Esophagus squamous epithelium (tissue), 4 donors: ENCODE results near the gene KCTD11.

ENCODE experiments used
- POLR2A ChIP-seq, 4 donors: fragments of 450-650 bp; IDR thresholded peaks; one replicate each; pipeline ENCODE4 v1.6.1; 2017; ENCODE audit warnings: antibody characterized with exemption in 4 of 4, mild to moderate bottlenecking in 4 of 4, moderate library complexity in 3 of 4
- TF ChIP-seq, protein P1 (sequence below), 6 experiments: fragments of 450-650 bp in 4 of 6; fragments of 200-600 bp in 2 of 6; sonication (generic) in 2 of 6; IDR thresholded peaks; one replicate each; pipeline ENCODE4 v1.5.1; 2016 to 2019; ENCODE audit warnings: antibody characterized with exemption in 6 of 6, mild to moderate bottlenecking in 4 of 6, moderate library complexity in 4 of 6

DNA sequence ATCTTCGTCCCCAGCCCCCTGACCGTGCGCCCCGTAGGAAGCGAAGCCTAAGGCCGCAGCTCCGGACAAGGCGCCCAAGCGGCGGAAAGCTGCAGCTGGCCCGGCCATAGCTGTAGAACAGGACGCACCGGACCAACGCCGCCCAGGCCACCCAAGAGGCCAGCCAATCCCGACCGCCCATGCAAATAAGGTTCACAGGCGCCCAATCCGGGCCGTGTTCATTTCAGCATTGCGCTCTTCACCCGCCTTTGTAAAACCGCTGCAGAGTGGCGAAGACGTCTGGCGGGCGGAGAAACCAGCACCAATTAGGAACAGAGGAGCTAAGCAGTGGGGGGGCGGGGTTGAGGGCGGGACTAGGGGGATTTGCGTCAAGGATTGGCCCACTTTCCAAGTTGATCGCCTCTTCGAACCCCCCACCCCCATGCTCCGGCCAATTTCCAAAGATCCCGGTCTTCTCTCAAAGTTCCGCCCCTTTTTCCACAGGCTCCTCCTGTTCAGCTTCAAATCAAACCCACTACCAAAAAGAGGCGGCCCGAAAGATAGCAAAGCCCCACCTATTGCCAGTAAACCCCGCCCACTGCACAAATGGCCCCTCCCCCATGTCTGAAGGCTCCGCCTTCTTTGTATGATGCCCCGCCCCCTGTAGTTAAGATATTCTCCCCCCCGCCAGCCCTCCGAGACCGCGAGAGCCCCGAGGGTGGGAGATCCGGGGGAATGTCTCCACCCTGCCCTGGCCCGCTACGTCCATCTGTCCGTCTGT lies 52.2 kb downstream of the KCTD11 start, which contains the start of gene TMEM256:
- TF ChIP-seq, protein P1, sequence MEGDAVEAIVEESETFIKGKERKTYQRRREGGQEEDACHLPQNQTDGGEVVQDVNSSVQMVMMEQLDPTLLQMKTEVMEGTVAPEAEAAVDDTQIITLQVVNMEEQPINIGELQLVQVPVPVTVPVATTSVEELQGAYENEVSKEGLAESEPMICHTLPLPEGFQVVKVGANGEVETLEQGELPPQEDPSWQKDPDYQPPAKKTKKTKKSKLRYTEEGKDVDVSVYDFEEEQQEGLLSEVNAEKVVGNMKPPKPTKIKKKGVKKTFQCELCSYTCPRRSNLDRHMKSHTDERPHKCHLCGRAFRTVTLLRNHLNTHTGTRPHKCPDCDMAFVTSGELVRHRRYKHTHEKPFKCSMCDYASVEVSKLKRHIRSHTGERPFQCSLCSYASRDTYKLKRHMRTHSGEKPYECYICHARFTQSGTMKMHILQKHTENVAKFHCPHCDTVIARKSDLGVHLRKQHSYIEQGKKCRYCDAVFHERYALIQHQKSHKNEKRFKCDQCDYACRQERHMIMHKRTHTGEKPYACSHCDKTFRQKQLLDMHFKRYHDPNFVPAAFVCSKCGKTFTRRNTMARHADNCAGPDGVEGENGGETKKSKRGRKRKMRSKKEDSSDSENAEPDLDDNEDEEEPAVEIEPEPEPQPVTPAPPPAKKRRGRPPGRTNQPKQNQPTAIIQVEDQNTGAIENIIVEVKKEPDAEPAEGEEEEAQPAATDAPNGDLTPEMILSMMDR (IDR thresholded peaks at IDR 0.05) = peak in 2 of 6 experiments; percentile 27 to 29
- TF ChIP-seq POLR2A (IDR thresholded peaks at IDR 0.05) = peak in 3 of 4 donors; percentile 90 to 98 (median 97)
